Endometrial microvascular endothelial cells (primary cell): ENCODE results near the gene ASIC4. TPM values are rescaled to one million over a fixed set of nuclear protein-coding genes. Genes with fewer than 3 reads are reported as not detected.

ENCODE experiments used
- in situ Hi-C: cut with HindIII; loops from 2 replicates; pipeline ENCODE4 v1.10.0; 2017; ENCODE audit warnings: low sequenced_read_pairs, low pct_unique_long_range_greater_than_20kb; ENCODE audit errors: inconsistent ontology term
- total RNA-seq: library from RNA; depleted of rRNA; stranded (reverse); fragments of >200 nt; gene quantifications from one replicate; pipeline ENCODE4 v1.2.3, GENCODE V29; 2015; ENCODE audit errors: inconsistent ontology term

The ASIC4 gene
- total RNA-seq, 1 donor from 2014 or later: not detected

DNA sequence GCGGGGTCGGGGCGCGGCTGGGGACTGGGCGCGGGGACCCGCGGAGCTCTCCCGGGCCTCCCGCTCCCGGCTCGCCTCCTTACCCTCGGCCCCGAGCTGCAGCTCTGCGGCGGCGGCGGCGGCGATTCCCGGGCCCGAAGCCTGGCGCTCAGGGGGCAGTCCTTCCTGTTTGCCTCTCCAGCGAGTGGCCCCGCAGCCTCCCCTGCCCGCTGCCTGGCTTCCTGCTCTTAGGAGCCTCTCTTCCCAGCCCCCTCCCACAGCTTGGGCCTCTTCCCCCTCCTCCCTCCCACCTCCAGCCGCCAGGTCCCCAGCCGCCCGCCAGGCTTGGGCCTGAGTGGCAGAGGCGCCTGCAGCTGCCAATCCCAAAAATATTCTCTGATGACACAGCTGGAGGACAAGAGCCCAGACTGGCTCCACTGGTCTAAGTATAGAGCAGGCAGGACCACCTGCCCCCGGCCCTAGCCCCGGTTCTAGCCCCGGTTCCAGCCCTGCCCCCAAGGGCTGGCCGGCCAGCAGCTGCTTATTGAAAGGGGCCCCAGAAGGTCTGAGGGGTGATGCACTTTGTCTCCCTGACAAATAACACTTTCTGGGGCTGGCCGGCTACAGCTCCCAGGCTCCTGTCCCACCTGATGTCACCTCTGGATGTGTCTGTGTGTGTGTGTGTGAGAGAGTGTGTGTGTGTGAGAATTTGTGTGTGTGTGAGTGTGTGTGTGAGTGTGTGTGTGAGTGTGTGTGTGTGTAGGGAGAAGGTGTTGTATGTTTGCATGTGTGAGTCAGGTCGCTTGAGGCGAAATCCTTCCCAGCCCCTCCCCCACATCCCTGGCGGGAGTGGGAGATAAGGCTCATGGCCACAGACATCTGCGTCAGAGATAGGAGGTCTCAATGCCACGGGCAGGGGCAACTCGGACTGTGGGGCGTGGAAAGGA is 57.3 kb downstream of the ASIC4 start, which contains the start of gene OBSL1:
Gene OBSL1, minus strand, starts transcription at position 229 of the 926 bp plus-strand sequence. CDS start 307 bp downstream, outside the sequence.
- in situ Hi-C loops: no loop called here

DNA sequence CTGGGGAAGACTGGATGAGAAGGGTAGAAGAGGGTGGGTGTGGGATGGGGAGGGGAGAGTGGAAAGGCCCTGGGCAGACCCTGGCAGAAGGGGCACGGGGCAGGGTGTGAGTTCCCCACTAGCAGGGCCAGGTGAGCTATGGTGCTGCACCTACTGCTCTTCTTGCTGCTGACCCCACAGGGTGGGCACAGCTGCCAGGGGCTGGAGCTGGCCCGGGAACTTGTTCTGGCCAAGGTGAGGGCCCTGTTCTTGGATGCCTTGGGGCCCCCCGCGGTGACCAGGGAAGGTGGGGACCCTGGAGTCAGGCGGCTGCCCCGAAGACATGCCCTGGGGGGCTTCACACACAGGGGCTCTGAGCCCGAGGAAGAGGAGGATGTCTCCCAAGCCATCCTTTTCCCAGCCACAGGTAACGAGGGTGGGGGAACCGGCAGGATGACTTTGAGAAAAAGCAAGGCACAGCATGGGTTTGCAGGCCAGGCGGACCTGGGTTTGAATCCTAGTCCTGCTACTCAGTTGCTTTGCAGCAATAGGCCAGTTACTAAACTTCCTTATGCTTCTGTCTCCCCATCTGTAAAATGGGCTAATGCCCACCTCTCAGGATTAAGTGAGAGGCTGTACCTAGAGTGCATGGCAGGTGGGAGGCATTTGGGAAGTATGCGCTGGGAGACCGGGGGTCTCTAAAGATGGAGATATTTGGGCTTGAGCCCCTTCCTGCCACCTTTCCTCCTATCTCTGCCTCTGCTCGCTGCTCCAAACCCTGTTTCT is 58.1 kb downstream of the ASIC4 start, which contains the start of gene INHA:
Gene INHA, plus strand, starts transcription at position 74 of the 765 bp plus-strand sequence. Its CDS starts 65 bp downstream, at position 139.
- in situ Hi-C loops: no loop called here

DNA sequence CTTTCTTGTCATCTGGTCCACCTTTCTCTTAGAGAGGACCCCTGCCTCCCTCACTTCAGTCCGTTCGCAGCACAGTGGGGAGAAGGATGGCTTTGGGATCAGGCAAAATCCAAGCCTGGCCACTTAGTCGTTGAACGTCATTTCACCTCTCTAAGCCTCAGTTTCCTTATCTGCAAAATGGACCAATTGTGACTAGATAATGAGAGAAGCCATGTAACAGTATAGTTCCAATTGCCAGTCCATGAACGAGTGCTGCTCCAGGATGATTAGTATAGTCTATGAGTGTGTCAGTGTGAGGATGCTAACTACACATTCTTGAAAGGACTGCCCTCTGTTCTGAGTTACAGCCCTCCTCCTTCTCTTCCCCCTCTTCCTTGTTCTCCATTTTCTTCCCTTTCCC is 58.9 kb downstream of the ASIC4 start:
- in situ Hi-C loops: no loop called here

DNA sequence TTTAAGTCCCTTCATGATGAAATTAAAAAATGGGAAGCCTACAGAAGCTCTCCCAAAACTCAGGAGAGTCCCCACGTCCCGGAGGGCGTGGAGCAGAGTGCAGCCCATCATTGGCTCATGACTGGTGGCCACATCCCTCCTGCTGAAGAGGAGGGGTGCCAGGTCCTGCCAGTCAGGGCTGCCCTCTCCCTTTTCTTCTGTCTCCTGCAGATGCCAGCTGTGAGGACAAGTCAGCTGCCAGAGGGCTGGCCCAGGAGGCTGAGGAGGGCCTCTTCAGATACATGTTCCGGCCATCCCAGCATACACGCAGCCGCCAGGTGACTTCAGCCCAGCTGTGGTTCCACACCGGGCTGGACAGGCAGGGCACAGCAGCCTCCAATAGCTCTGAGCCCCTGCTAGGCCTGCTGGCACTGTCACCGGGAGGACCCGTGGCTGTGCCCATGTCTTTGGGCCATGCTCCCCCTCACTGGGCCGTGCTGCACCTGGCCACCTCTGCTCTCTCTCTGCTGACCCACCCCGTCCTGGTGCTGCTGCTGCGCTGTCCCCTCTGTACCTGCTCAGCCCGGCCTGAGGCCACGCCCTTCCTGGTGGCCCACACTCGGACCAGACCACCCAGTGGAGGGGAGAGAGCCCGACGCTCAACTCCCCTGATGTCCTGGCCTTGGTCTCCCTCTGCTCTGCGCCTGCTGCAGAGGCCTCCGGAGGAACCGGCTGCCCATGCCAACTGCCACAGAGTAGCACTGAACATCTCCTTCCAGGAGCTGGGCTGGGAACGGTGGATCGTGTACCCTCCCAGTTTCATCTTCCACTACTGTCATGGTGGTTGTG is 60.4 kb downstream of the ASIC4 start:
- in situ Hi-C loops: no loop called here

DNA sequence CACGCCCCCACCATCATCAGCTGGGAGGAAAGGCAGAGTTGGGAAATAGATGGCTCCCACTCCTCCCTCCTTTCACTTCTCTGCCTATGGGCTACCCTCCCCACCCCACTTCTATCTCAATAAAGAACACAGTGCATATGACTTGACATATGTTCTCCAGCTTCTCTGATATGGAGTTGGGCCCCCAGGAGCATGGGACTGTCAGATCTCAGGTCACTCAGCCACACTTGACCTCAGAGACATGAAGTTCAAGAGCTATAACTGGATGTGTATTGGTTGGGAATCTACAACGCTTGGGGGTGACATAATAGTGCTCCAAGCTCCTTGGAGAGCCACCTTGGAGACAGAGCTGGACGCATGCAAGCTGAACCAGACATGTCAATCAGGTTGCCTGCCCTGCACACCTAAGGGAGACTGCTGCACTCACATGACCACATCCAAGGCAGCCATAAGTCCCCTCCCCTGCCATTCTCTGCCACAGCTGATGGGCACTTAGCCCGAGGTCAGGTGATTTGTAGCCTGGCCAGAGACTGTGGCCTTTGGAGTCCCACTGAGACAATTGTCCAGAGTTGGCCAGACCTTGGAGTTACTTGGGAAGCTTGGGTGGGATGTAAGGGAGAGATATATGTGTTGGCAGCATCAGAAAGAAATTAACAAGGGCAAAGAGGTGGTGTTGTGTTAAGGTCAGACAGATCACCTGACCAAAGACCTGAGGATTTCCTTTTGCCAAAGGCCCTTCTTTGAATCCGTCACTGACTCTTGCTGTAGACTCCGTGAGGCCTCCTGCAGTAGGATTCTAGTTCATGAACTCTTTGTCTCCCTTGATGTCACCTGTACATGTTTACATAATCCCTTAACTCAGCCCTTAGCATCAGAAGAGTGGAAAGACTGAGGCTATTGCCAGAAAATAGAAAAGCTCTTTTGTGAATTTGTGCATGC is 61.6 kb downstream of the ASIC4 start:
- in situ Hi-C loops: no loop called here

DNA sequence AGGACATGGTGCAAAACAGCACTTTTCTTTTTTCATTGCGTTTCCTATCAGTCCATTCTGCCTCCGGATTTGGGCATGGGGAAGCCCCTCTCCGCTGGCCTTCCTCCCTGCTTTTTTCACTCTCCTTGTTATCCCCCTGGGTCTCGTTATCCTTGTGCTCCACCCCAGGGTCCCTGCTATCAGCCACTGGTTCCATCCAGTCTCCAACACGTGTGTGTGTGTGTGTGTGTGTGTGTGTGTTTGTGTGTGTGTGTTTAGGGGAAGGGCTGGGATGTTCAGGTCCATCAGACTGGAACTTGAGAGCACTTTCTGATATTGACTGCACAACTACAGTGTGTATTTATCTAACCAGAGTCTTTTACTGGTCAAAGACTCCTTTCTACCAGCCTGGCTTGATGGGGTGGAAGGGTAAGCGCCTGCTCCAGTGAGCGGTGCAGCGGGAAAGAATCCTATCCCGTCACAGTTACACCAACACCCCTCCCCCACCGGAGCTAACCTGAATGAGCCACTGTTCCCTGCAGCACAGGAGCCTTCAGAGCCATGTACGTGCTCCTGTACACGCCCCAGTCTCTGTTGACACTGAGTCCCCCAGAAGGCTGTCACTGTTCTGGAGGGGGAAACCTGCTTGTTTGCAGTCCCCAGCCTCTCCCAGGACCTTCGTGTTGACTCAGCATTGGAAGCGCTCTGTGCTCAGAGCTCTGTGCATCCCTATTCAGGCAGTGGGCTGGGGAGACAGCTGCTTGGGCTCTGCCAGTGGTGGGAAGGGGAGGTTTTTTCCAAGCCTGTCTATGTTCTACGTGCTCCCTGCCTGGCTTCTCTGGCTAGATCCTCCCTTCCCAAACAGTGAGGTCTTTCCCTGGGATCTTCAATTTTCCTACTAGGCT is 62.5 kb downstream of the ASIC4 start:
- in situ Hi-C loops: no loop called here

DNA sequence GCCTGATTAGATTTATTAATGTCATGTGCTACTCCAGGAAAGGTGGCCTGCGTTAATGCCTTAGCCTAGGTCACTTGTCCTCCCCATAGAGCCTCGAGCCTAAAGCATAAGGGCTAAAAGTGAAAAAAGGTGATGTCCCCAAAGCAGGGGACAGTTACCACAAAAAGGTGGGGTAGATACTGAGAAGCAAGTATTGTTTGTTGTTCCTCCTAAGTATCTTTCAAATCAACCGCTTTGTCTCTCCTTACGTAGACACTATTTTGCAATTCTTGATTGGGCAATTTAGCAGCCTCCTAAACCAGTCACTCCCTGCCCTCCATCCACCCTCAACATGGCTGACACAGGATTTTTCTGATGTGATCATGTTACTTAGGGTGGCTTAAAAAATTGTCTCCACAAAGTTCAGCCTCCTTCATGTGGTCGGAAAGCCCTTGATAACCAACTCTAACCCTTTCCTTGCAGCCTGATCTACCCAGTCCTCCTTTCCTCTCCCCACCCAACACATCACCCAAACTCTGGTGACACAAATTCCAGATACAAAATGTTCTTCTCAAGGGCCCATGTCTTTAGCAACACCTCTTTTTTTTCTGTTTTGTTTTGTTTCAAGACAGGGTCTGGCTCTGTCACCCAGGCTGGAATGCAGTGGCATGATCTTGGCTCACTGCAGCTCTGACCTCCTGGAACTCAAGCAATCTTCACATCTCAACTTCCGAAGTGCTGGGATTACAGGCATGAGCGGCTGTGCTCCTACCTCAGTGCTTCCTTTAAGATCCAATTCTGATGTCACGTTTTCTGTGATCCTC is 64.7 kb downstream of the ASIC4 start:
- in situ Hi-C loops: no loop called here

DNA sequence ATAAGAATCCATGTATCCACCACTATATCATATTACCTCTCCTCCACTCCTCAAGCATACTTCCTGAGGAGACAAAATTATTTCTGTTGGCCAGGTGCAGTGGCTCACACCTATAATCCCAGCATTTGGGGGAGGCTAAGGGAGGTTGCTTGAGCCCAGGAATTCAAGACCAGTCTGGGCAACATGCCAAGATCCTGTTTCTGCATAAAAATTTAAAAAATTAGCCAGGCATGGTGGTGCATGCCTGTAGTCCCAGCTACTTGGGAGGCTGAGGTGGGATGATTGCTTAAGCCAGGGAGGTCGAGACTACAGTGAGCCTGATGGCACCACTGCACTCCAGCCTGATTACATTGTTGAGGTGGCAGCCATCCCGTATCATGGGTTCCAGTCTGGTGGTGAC is 67.1 kb downstream of the ASIC4 start:
- in situ Hi-C loops: no loop called here

Other genes with a start within 250 kb of the ASIC4 start
- 29.9 TPM for gene DNAJB2, start 235.1 kb upstream of the ASIC4 start, total RNA-seq
- gene PTPRN, start 205.1 kb upstream of the ASIC4 start, total RNA-seq: not detected
- not detected for gene RESP18, start 181.7 kb upstream of the ASIC4 start, total RNA-seq
- 86.0 TPM for gene DNPEP, start 126.6 kb upstream of the ASIC4 start, total RNA-seq
- not detected for gene DES, start 96.1 kb upstream of the ASIC4 start, total RNA-seq
- gene SPEG, start 79.6 kb upstream of the ASIC4 start, total RNA-seq: not detected
- gene GMPPA, start 15.6 kb upstream of the ASIC4 start, total RNA-seq: 32.0 TPM
- 3.4 TPM for gene CHPF, start 29.3 kb downstream of the ASIC4 start, total RNA-seq
- not detected for gene TMEM198, start 29.5 kb downstream of the ASIC4 start, total RNA-seq
- 3.3 TPM for gene OBSL1, start 57.1 kb downstream of the ASIC4 start, total RNA-seq
- not detected for gene INHA, start 57.8 kb downstream of the ASIC4 start, total RNA-seq
- gene STK11IP, start 83.4 kb downstream of the ASIC4 start, total RNA-seq: 15.3 TPM
- not detected for gene SLC4A3, start 113.1 kb downstream of the ASIC4 start, total RNA-seq